Spinal cord (tissue), 10 donors: Measurements from ENCODE around the gene BBS9. TPM values are rescaled to one million over a fixed set of nuclear protein-coding genes. Genes with fewer than 3 reads are reported as not detected.

Experiments used
- DNase-seq, 6 donors: peaks; one replicate each; pipeline versions ENCODE4 v3.0.0 to v3.0.0-alpha.2; 2013 to 2015; ENCODE audit warnings: low spot score in 6 of 6, low read depth in 4 of 6
- H3K27ac ChIP-seq: one replicate; pipeline ENCODE4 v1.5.1; 2013; ENCODE audit warnings: low read depth, low read length, control low read depth
- H3K27me3 ChIP-seq: one replicate; pipeline ENCODE4 v1.6.1; 2013; ENCODE audit warnings: low read length; ENCODE audit not compliant: control insufficient read depth, insufficient read depth
- H3K36me3 ChIP-seq: one replicate; pipeline ENCODE4 v1.6.1; 2013; ENCODE audit warnings: low read length; ENCODE audit not compliant: control insufficient read depth, insufficient read depth
- H3K4me1 ChIP-seq: one replicate; pipeline ENCODE4 v1.6.1; 2013; ENCODE audit warnings: low read length; ENCODE audit not compliant: control insufficient read depth, insufficient read depth
- H3K4me3 ChIP-seq: one replicate; pipeline ENCODE4 v1.5.1; 2013; ENCODE audit warnings: low read depth, low read length, control low read depth
- H3K9me3 ChIP-seq: one replicate; pipeline ENCODE4 v1.6.1; 2013; ENCODE audit warnings: low read length; ENCODE audit not compliant: control insufficient read depth, insufficient read depth
- WGBS: methylation state at CpG from one replicate; pipeline ENCODE4 v1.1.5; 2013; ENCODE audit warnings: missing lambda C conversion rate; ENCODE audit not compliant: insufficient coverage; 5-methylcytosine and 5-hydroxymethylcytosine counted together
- polyA plus RNA-seq, 2 donors: library from polyadenylated mRNA; unstranded; fragments of 120-200 nt; gene quantifications; one replicate each; pipeline ENCODE4 v1.2.1, GENCODE V29; 2013; ENCODE audit not compliant: insufficient read length in 2 of 2
- total RNA-seq, 2 donors: library from RNA; depleted of rRNA in 1 of 2; stranded (reverse); fragments of 120-200 nt in 1 of 2; fragments of >200 nt in 1 of 2; gene quantifications; one replicate each; pipeline versions ENCODE4 v1.2.3 to v1.2.4, GENCODE V29; 2013 to 2014
- donor health status: healthy.

Gene BBS9
- total and polyA plus RNA-seq, 4 donors, result 19.3 to 67.8 (median 28.9) TPM

DNA sequence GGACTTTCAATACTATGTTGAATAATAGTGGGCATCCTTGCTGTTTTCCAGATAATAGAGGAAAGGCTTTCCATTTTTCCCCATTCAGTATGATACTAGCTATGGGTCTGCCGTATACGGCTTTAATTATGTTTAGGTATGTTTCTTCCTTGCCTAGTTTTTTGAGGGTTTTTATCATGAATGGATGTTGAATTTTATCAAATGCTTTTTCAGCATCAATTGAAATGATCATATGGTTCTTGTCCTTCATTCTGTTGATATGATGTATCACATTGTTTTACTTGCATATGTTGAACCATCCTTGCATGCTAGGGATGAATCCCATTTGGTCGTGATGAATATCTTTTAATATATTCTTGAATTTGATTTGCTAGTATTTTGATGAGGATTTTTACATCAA lies 11.0 kb upstream of the BBS9 start:
- H3K27me3 ChIP-seq, result no peaks in the 10 kb centered on the region
- no peak overlapping the region for H3K4me3 ChIP-seq
- H3K36me3 ChIP-seq, result no peaks in the 10 kb centered on the region
- WGBS, result no CpG with 5 or more reads among the region's 3 CpGs
- no peaks in the 10 kb centered on the region for H3K4me1 ChIP-seq
- no peak overlapping the region for H3K27ac ChIP-seq
- H3K9me3 ChIP-seq, result no peaks in the 10 kb centered on the region
- no peak for DNase-seq

DNA sequence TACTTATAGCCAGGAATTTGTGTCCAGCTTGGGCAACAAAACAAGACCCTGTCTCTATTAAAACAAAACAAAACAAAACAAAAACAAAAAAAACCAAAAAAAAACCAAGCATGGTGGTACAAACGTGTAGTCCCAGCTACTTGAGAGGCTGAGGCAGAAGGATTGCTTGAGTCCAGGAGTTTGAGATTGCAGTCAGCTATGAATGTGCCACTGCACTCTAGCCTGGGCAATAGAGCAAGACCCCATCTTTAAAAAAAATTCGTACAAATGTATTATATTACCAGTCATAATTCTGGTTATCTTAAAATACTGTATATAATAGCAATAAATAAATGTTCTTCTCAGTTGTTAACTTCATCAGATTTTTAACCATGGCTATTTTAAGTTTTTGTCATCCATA lies 2.3 kb upstream of the BBS9 start:
- Histone ChIP-seq H3K9me3 (no peaks in the 10 kb centered on the region), H3K27ac (no peak overlapping the region), H3K4me1 (no peaks in the 10 kb centered on the region), H3K27me3 (no peaks in the 10 kb centered on the region), H3K36me3 (no peaks in the 10 kb centered on the region), H3K4me3 (no peak overlapping the region)
- WGBS, result no CpG with 5 or more reads among the region's 2 CpGs
- DNase-seq, result no peak

DNA sequence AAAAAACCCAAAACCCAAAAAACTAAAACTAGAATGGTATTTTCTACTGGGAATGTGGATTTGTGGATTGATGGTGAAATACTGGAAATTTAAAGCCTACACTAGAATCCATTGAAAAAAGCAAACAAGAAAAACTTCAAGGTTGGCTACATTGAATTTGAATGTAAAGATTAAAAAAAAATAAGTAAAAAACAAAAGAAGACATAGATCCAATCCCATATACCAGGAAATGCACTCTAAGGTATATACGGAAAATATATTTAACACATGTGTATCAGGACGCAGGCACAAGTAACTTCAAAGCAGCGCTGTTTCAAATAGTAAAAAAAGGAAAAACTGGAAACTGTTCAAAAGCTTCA lies 754 bp upstream of the BBS9 start:
- Histone ChIP-seq H3K9me3 (no peaks in the 10 kb centered on the region), H3K27me3 (no peaks in the 10 kb centered on the region), H3K36me3 (no peaks in the 10 kb centered on the region), H3K4me3 (peak overlapping the region; percentile 93), H3K27ac (peak overlapping the region; percentile 94), H3K4me1 (no peaks in the 10 kb centered on the region)
- peak in 1 of 6 donors; percentile 7 for DNase-seq
- 0% methylated on average over 2 of the region's 3 CpGs for WGBS

DNA sequence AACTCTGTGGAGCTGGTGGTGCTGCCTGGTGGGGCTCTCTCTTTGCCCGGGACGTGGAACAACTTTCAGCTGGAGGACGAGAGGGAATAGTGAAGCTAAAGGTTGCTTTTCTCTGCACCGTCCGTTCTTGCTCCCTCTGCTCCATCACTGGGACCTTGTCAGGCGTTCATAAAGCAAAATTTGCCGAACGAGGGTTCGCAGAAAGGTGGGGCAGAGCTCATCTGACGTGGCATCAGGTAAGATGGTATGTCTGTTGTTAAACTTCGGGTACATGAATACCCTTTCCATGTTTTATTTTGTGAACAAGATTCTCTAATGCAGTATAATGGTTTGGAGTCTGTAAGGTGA lies 416 bp downstream of the BBS9 start:
- WGBS, result 0% methylated on average over 8 of the region's 11 CpGs

DNA sequence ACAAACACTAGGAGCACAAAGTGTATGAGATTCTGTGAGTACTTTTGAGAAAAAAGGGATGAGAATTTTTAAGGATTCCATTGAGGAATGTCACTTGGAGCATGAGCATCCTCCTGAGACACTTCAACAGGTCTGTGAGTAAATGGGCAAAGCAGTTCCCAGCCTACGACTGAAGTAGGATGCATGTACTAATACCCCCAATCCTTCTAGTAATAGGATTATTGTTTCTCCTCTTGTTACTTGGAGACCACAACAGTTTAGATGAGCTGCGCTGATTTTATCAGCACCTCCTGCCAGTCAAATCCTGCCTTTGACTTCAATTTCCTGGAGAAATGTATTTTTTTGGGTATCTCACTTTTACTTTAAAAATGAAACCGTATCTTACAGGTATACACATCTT lies 820 bp downstream of the BBS9 start:
- peak in 2 of 6 donors; percentile 21 to 24 for DNase-seq
- H3K9me3 ChIP-seq, result no peaks in the 10 kb centered on the region
- no peaks in the 10 kb centered on the region for H3K27me3 ChIP-seq
- H3K4me1 ChIP-seq, result no peaks in the 10 kb centered on the region
- no CpG with 5 or more reads among the region's 3 CpGs for WGBS
- peak overlapping the region; percentile 93 for H3K4me3 ChIP-seq
- no peaks in the 10 kb centered on the region for H3K36me3 ChIP-seq
- no peak overlapping the region for H3K27ac ChIP-seq

More for the DNA sequence above, 416 bp downstream of the BBS9 start:
- Histone ChIP-seq H3K9me3 (no peaks in the 10 kb centered on the region), H3K27ac (peak overlapping the region; percentile 94), H3K27me3 (no peaks in the 10 kb centered on the region), H3K4me3 (peak overlapping the region; percentile 93), H3K36me3 (no peaks in the 10 kb centered on the region), H3K4me1 (no peaks in the 10 kb centered on the region)
- DNase-seq, result no peak

DNA sequence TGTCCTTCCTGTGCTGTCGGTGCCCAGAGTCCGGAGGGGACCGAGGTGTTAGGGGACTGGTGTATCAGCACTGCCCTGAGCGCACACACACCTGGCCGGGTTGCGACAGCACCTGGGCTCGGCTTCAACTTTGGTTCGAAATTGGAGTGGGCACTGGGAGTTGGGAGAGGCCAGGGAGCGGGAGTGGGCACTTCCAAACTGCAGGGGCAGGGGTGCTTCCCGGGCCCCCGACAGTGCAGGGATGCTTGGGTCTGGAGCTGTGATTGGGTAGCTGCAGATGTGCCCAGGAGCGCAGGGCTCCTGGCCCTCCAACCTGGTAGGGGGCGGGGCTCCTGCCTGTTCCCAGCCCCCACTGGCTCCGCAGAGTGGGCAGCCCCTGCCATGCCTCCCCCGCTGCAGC lies 7.7 kb downstream of the BBS9 start:
- WGBS, result 92% methylated on average over 13 of the region's 15 CpGs
- no peak for DNase-seq
- H3K4me1 ChIP-seq, result no peaks in the 10 kb centered on the region

DNA sequence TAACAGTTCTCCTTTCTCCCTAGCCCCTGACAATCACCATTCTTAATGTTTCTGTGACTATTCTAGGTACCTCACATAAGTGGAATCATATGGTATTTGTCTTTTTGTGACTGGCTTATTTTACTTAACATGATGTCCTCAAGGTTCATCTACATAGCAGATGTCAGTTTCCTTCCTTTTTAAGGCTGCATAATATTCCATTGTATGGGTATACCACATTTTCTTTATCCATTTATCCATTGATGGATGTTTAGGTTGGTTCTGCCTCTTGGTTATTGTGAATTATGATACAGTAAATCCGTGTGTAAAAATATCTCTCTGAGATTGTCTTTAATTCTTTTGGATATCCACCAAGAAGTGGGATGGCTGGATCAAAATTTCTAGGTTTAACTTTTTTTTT lies 13.2 kb downstream of the BBS9 start:
- Histone ChIP-seq H3K27ac (no peak overlapping the region), H3K4me1 (no peaks in the 10 kb centered on the region), H3K9me3 (peaks cover 2% of the 10 kb centered on the region), H3K27me3 (no peaks in the 10 kb centered on the region), H3K4me3 (no peak overlapping the region), H3K36me3 (no peaks in the 10 kb centered on the region)
- WGBS, result no CpG with 5 or more reads among the region's 1 CpG
- DNase-seq, result no peak

More for the DNA sequence above, 7.7 kb downstream of the BBS9 start:
- Histone ChIP-seq H3K9me3 (peaks cover 3% of the 10 kb centered on the region), H3K36me3 (peaks cover 5% of the 10 kb centered on the region), H3K27me3 (no peaks in the 10 kb centered on the region), H3K4me3 (no peak overlapping the region), H3K27ac (no peak overlapping the region)

DNA sequence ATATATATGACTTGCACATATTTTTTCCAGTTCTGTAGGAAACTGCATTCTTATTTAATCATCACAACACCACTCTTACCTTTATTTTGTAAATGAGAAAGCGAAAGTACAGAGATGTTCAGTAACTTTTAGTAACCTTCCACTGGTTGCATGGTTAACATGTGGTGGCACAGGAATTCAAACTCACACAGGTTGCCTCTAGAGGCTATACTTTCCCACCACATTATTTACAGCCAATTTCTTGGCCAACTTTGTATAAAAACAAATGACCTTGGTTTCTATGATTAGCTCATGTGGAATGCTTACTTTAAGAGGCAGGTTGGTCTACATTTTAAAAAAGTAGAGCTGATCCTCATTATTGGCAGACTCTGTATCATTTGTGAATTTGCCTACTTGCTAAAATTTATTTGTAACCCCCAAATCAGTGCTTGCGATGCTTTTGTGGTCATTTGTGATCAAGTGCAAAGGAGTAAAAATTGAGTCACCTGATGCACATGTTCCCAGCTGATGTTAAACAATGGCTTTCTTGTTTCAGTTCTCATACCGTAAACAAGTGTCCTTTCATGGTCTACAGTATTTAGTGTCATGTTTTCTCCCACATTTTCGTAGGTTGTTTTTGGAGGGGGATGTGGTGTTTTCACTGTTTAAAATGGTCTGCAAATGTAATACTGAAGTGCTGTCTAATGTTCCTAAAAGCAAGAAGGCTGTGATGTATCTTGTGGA lies 14.8 kb downstream of the BBS9 start:
- peaks cover 2% of the 10 kb centered on the region for H3K9me3 ChIP-seq
- no peaks in the 10 kb centered on the region for H3K4me1 ChIP-seq
- WGBS, result 80% methylated on average over 1 of the region's 4 CpGs
- peak in 1 of 6 donors; percentile 6 for DNase-seq
- H3K36me3 ChIP-seq, result no peaks in the 10 kb centered on the region
- no peak overlapping the region for H3K4me3 ChIP-seq
- H3K27ac ChIP-seq, result no peak overlapping the region
- H3K27me3 ChIP-seq, result no peaks in the 10 kb centered on the region

DNA sequence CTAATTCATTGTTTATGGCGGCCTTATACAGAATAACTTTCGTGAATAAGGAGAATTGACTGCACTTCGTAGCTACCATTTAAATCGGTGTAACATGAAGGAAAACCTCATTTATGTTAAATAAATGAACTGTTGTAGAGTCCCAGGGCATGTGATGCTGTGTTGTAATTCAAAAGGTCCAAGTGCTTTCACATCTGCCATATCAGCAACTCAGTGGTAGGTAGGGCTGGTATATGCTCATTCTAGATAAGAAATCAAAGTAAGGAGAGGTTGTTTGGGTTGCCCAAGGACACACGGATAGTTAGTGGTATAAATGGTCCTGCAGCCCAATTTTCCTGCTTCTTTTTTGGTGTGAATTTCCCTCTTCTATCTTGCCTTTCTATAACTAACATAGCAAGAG lies 15.8 kb downstream of the BBS9 start:
- H3K27me3 ChIP-seq, result no peaks in the 10 kb centered on the region
- no peaks in the 10 kb centered on the region for H3K36me3 ChIP-seq
- no peak for DNase-seq
- no peak overlapping the region for H3K4me3 ChIP-seq
- H3K27ac ChIP-seq, result no peak overlapping the region
- H3K9me3 ChIP-seq, result peaks cover 2% of the 10 kb centered on the region
- no peaks in the 10 kb centered on the region for H3K4me1 ChIP-seq
- no CpG with 5 or more reads among the region's 5 CpGs for WGBS

DNA sequence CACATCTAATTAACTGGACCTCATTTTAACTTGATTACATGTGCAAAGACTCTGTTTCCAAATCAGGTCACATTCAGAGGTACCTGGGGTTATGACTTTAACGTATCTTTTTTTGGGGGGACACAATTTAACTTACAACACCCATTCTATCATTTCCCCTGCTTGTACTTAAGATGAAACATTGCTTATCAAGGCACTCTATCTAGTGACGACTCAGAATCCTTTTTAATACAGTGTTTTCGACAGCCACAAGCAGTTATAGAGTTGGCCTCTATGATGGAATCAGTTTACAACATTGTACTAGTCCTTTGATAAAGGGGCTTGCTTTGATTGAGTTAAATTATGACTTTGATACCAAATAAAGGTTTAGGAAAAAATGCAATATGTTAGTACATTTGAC lies 22.7 kb downstream of the BBS9 start:
- DNase-seq, result no peak
- Histone ChIP-seq H3K27me3 (no peaks in the 10 kb centered on the region), H3K36me3 (no peaks in the 10 kb centered on the region), H3K4me1 (no peaks in the 10 kb centered on the region), H3K27ac (no peak overlapping the region), H3K4me3 (no peak overlapping the region), H3K9me3 (no peaks in the 10 kb centered on the region)
- WGBS, result no CpG with 5 or more reads among the region's 3 CpGs
